Astrocyte of the hippocampus (primary cell): Measurements from ENCODE around the gene STX5.
"Not testable (repeated sequence)": the region's sequence is repeated elsewhere in the genome, so short reads cannot be mapped to it uniquely, and the experiment has no call there.

Experiments used
- DNase-seq: peaks from one replicate; pipeline ENCODE4 v3.0.0; 2011; ENCODE audit warnings: low read depth, low spot score

The STX5 gene

DNA sequence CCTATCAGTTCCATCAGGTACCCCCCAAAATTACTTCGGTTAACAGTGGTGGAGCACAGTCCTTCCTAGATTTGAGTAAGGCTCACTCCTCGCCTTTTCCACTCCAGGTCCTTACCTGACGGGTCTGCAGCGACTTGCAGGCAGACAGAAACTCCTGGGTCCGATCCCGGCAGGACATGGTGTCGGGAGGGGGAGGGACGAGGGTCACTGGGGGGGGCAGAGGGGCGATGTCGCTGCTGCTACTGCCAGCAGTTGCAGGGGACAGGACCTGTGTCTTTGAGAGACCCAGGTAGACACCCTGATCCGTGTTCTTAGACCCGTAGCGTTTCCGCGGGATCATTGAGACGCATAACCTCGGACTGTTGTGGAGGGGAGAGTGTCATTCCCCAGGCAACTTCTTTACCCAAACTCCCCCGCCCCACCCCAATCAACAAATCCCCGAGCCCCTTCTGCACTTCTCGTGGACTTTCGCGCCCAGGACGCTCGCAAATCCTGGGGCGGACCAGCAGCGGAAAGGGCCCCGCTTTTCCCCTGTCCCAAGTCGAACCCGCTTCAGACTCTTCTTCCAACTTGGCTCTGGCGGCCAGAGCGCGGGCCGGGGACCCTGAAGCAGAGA, 839 bp downstream of the STX5 start:
- DNase-seq, result no peak

DNA sequence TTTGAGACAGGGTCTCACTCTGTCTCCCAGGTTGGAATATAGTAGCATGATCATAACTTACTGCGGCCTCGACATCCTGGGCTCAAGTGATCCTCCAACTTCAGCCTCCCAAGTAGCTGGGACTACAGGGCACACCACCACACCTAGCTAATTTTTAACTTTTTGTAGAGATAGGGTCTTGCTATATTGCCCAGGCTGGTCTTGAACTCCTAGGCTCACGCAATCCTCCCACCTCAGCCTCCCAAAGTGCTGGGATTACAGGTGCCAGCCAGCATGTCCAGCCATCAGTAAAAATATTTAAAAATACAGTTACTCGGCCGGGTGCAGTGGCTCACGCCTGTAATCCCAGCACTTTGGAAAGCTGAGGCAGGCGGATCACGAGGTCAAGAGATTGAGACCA, 3.7 kb downstream of the STX5 start:
- DNase-seq, result not testable (repeated sequence)

DNA sequence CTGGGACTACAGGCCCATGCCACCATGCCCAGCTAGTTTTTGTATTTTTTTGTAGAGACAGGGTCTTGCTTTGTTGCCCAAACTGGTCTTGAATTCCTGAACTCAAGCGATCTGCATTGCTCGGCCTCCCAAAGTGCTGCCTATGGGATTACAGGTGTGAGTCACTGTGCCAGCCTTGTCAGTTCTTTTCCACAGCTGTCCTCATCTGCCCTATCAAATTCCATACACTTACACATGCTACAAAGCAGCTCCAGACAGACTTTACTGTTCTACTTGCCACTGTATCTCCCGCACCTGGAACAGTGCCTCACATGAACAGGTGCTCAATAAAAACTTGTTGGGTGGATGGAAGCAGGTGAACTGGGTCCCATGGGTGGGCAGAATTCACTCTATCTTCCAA, 8.2 kb downstream of the STX5 start:
- DNase-seq, result no peak

DNA sequence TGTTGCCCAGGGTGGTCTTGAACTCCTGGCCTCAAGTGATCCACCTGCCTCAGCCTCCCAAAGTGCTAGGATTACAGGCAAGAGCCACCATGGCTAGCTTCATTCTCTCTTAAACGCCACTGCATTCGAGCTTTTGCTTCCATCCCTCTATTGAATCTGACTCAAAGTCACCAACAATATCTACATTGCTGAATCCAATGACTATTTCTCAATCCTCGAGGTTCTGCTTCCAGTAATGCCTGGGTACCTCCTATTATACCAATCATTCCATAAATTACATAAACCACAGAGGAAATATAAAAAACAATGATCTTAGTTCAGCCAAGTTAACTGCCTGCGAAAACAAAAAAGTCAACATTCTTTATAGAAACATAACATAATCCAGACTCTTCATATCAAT, 14.7 kb downstream of the STX5 start:
- DNase-seq, result no peak

DNA sequence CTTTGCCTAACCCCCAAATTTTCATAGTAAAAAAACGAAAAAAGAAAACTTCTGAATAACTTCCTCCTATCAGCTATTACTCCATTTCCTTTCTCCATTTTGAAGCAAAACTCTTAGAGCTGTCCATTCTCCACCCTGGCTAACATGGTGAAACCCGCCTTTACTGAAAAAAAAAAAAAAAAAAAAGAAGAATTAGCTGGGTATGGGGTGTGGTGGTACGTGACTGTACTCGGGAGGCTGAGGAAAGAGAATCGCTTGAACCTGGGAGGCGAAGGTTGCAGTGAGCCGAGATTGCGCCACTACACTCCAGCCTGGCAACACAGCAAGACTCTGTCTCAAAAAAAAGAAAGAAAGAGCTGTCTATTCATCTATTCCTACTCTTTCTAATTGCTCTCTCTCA, 15.3 kb downstream of the STX5 start:
- no peak for DNase-seq

DNA sequence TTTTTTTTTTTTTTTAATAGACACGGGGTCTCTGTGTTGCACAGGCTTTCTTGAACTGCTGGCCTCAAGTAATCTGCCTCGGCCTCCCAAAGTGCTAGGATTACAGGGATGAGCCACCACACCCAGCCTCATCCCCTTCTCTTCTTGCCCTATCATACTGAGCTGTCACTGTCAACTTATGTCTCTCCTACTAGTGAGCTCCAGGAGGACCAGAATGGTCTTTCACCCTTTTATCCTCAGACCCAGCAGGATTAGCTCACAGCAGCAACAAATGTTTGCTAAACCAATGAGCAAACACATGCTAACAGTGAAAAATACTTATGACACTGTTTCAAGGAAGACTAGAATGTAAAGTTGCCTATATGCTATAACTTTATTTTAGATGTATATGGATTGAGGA, 20.2 kb downstream of the STX5 start:
- DNase-seq, result no peak

DNA sequence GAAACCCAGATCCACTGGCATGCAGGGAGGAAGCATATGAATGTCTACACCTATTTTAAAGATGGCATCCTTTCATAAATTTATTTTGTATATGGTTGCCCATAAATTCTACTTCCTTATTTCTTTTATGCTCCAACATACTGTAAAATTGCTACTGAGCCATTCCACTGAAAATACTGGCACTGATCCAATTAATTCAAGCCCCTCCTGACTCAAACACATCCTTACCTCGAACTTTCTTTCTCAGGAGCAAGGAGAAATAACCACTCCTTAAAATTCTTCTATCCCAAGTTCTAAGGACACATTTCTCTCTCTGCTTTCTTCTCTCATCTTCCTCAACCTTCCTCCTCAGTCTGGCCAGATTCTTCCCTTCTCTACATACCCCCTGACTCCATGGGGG, 21.1 kb downstream of the STX5 start:
- DNase-seq, result no peak

DNA sequence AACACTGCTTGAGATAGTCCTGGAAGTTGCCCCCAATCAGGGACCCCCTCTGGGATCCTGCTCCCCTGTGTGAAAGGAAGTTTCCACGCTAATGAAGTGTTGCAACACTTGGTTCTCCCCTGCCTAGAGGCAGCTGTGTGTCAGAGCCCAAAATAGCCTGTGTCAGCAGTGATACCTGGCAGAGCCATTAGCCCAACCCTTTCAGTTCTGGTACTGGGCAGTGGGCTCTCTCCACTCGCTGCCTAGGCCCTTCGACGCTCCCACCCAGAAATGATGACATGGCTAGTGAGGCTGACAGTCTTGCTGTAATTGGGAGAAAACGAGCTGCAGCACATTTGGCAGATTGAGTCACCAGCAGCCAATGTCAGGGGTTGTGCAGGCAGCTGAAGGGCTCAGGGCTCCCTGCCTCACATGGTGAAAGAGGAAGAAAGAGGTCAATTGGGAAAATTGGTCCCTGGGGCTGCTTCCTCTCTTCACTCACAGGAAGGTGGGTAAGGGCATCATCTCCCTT, 25.2 kb downstream of the STX5 start:
- peak; percentile 24 for DNase-seq

DNA sequence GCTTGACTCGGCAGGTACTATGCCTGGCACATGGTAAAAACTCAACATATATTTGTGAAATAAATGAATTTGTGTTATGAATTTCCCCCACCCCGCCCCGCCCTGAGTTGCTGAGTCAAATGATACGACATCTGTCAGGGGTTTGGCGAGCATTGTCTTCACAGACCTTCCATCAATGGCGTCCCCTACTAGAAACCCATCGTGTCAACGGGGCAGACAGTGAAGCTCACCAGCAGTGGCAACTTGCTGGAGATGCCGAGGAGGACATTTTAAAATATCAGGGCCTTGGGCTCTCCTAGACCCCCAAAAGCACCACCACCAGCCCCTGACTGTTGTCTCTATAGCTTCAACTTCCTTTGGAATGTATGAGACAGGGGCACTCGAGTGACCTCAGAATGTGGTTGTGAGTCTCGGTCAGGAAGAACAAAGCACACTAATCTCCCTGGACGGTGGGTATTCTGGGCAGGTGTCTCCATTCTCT, 25.9 kb downstream of the STX5 start:
- DNase-seq, result peak; percentile 54

DNA sequence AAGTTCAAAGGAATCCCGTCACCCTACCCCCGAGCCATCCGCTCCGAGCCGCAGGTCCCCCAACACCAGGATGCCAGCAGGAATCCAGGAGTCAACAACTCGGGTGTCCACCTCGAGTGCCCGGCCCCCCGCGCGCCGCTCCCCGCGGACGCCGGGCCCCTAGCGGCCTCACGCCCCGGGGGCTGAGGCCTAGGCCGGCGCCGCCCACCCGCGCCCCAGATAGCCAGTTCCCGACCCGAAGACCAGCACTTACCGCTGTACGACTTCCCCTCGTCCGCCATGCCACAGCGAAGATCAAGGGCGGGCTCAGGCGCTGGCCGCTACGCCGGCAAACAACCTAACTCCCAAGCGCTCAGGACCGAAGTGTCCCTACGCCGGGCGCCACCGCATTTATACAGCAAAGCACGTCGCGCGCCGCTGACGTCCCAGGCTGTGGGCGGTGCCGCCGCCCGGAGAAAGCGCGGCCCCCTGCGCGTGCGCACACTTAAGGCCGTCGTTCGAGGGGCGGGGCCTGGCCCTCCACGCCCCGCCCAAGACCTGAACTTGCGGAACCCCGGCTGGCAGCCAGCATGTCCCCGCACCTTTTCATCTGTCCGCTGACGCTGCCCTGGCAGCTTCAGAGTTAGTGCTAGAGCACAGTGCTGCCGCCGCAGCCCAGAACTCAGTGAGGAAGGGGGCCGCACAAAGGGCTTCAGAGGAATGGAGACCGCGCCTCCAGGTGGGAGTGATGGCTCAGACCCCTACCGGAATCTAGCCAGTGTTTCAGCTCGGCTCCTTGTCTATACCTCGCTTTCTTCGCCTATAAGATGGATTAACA, 26.6 kb downstream of the STX5 start, which contains the start of gene NXF1:
Gene NXF1 (minus strand): TSS at position 365 of the 817 bp plus-strand sequence. CDS start 84 bp downstream, at position 281.
- DNase-seq, result peak; percentile 99

DNA sequence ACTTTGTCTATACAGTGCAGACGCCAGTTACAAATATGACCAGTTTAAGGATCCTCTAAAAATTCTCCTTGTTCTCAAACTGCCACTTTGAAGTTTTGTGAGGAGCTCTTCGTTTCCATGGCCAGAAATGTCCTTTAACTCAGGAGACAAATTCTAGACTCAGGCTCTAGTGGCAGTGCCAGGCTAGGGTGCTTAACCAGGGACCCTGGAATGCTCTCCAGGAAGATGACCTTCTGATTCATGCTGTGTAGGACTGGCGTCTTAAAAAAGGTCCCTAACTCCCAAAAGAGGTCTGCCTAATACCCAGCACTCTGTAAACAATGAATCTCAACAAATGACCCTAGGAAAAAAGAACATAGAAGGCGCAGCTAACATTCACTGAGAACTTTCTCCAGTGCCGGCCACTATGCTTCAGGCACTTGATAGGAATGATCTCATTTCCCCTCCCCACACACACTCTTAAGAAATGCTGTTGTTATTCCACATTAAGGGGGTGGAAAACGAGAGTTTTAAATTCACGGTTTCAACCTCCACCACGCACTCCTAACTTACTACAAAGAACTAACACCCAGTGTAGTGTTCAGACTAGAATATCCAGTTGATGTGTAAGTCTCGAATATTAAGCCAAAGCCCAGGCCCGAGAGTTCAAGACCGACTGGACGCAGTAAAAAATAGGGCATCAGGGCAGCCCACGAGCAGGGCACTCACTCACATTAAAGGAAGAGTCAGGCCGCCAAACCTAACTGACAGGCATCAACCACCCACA, 27.4 kb downstream of the STX5 start:
- DNase-seq, result peak; percentile 63

DNA sequence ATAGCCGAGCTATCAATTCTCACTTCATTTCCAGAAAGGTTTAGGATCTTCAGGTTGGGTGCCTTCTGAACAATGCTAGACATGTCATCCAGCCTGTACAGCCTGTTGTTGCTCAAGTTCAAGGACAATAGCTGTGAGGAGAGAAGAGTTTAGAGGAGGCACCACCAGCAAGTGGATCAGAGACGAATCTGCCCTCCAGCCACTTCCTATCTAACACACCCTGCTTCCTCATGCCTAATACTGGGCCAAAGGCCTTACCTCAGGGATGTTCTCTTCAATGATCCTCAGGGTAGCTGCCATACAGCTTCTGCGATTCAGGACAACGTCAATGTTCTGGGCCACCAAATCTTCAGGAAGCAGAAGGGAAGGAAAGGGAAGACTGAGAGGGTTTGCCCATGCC, 30.8 kb downstream of the STX5 start:
- DNase-seq, result no peak

DNA sequence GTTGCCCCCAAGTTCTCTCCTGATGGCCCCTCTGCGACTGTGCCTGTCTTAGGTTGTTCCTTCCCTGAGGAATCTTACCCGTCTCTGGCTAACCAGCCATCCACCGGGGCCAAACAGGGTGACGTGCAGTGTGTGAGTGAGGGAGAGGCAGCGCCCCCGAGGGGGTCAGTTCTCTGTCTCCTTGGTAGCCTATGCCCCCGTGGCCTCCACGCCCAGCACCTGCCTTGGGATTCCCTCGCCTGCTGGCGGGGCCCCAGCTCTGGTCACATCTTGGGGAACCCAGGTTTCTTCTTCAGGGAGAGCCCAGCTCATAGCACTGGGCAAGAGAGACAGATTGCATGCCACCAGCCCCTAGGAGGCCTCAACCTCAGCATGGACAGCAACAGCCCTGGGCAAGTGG, 32.4 kb downstream of the STX5 start:
- DNase-seq, result no peak

DNA sequence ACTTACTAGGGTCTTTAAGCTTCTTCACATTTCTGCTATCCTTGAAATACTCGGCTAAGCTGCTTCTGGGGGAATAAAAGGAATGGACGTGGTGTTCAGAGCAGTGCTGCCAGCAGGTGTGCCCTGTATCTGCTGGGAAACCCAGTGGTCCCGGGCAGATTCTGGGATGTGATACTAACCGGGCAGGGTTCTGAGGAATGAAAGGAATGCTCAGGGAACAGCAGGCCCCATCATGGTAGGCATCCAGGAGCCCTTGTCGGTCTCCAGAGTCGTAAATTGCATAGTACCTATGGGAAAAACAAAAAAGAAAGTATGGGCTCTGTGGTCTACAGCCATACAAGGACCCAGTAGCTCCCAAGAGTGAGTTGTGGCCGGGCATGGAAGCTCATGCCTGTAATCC, 35.6 kb downstream of the STX5 start:
- DNase-seq, result no peak

DNA sequence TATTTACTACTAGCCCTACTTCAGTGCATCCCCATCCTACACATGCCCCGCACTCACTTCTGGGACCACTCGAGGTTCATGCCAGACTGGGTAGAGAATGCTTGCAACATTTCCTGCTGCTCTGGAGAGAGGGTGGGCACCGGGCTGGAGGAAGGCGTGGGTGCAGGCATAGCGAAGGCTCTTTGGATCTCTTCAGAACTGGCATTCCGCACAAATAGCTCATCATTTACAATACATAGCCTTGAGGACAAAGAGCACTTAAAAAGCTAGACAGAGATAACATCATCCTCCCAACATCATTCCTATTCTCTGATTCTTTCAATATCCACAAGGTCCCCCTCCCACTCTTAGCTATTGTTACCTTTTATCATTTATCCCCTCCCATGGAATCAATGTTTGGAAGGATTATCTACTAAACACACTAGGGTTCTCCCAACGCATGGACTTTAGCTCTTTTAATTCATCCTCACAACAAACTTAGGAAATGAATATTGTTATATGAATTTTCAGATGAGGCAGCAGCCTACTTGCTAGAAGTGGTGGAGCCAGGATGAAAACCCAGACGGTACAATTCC, 37.6 kb downstream of the STX5 start:
- DNase-seq, result no peak

DNA sequence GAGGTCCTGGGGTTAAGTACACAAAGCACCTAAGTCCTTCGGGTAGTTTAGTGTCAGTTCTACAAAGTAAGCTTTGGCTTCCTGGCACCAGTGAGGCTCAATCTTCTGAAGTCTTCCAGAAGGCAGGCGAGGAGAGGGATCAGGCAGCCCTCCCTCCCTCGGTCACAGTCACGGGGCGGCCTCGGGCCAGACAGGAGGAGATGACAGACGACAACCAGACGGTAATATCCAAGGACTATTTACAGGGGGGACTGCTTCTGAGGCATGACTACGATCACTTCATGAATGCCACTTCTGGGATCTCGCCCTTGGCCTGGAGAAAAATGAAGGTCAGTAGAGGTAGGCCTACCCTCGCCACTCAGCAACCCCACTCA, 39.7 kb downstream of the STX5 start:
- DNase-seq, result no peak

DNA sequence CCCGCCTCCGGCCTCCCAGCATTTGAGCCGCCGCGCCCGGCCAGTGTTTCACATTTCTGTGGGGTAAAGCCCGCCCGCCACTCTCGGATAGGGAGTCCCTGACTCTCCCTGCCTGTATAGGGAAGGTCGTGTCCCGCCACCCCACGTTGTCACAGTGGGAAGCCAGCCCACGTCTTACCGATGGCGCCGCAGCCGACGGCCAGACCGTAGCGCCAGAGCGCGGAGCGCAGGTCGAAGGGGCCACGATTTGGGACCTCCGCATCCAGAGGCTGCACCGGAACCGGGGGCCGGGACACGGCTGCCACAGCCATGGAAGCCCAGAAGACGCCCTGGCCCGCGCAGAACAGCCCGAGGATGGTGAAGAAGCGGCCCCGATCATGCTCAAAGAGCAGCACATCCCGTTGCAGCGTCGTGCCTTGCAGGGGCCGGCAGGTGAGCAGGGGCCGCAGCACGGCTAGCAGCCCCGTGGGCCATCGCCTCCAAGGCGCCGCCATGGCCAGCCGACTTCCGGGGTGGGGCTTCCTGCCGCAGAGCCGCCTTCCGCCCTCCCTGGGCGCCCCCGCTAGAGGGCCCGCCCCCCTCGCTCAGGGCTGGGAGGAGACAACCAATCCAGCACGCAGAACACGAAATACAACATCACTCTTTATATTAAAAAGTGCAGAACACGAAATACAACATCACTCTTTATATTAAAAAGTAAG, 40.2 kb downstream of the STX5 start, which contains the start of gene TMEM223:
Gene TMEM223 (minus strand): TSS at position 506 of the 701 bp plus-strand sequence. CDS start 12 bp downstream, at position 494.
- DNase-seq, result peak; percentile 94

DNA sequence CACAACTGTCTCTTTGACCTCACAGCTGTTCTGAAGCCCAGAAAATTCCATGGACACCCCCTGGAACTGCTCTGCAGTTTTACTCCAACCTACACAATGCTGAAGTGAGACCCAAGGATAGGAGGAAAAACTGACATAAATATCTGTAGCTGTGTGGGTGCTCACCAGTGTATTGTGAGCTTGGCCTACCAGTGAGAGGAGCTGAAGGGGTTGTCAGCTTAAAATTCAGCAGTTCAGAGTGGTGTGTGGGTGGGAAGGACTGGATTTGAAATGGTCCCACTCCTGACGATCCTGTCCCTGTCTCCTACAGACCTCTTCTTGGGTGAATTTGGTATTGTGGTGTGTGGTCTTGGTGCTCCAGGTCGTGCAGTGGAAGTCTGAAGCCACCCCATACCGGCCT, 42.3 kb downstream of the STX5 start:
- no peak for DNase-seq

DNA sequence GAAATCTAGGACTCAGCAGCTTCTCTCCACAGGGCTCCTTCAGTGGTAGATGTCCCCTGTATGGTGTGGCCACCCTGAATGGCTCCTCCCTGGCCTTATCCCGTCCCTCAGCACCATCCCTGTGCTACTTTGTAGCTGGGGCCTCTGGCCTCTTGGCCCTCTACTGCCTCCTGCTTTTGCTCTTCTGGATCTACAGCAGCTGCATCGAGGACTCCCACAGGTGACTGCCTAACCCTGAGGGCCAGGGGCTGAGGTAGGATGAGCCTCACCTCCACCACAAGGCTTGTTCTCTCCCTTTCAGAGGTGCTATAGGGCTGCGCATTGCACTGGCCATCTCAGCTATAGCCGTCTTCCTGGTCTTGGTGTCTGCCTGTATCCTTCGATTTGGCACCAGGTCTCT, 42.9 kb downstream of the STX5 start:
- no peak for DNase-seq

DNA sequence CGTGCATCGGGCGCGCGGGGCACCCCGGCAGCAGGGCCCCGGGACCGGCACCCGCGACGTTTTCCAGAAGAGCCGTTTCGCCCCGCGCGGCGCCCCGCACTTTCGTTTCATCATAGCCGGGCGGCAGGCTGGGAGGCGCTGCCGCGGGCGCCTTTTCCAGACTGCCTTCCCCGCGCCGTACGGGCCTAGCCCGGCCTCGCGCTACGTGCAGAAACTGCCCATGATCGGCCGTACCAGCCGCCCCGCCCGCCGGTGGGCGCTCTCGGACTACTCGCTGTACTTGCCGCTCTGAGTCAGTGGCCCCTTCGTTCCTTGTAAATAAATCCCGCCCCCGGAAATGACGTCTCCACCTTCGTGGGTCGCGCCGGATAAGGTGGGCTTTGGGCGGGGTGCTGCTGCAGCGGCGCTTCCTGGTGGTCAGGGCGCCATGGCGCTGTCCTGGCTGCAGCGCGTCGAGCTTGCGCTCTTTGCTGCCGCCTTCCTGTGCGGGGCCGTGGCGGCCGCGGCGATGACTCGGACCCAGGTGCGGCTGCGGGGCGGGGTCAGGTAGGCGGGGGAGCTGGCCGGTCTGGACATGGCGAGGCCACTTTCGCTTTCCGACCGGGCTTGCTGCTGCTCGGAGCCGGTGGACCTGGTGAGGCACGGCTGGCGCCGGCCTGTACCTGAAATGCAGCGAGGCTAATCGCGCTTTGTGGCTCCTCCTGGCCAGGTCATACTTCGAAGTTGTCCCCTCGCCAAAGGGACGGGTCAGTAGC, 44.7 kb downstream of the STX5 start, which contains the start of gene TMEM179B:
Gene TMEM179B (plus strand): TSS at position 398 of the 755 bp plus-strand sequence. CDS start 30 bp downstream, at position 428.
- DNase-seq, result peak; percentile 99
